H1 (cell line): ENCODE data around the gene ITGA11. TPM values are rescaled to one million over a fixed set of nuclear protein-coding genes. Genes with fewer than 3 reads are reported as not detected.
A peak's percentile ranks its signal among the peaks of the same experiment; 100 is the strongest.

ENCODE experiments used
- CTCF ChIA-PET: fragments of 300-600 bp; sonication (Branson Sonifier 250); formaldehyde crosslinking; loops from one replicate; lab custom pipeline; 2021; ENCODE audit not compliant: partially characterized antibody; lab: Charles Lee
- POLR2A ChIA-PET: fragments of 300-600 bp; sonication (Branson Sonifier 250); formaldehyde crosslinking; loops from one replicate; lab custom pipeline; 2021; ENCODE audit warnings: inconsistent platforms; ENCODE audit not compliant: partially characterized antibody; lab: Charles Lee
- DNase-seq, 2 experiments: peaks; one replicate each; pipeline versions ENCODE4 v3.0.0 to v3.0.0-alpha.2; 2010 to 2022; ENCODE audit warnings: low spot score in 2 of 2, low read depth in 1 of 2, mixed read lengths in 1 of 2
- FAIRE-seq: peaks from 2 replicates; lab custom pipeline; 2011; peaks lifted over from hg19 to GRCh38; lab: Jason Lieb, UNC
- H2AFZ ChIP-seq: 2 replicates; pipeline ENCODE4 v1.8.1; 2012; ENCODE audit warnings: low read length, inconsistent platforms
- H2AK5ac ChIP-seq: 2 replicates; pipeline ENCODE4 v1.6.1; 2013; ENCODE audit warnings: low read depth, low read length
- H2BK120ac ChIP-seq: replicated peaks from 2 replicates; pipeline ENCODE3; 2013; ENCODE audit warnings: low read depth, low read length, inconsistent platforms
- H2BK12ac ChIP-seq: 2 replicates; pipeline ENCODE4 v1.6.1; 2013; ENCODE audit warnings: low read depth, low read length
- H2BK15ac ChIP-seq: 2 replicates; pipeline ENCODE4 v1.6.1; 2013; ENCODE audit warnings: low read length
- H2BK20ac ChIP-seq: 2 replicates; pipeline ENCODE4 v1.6.1; 2013; ENCODE audit warnings: low read length
- H2BK5ac ChIP-seq: 2 replicates; pipeline ENCODE4 v1.6.1; 2013; ENCODE audit warnings: low read depth, low read length
- H3K14ac ChIP-seq: 2 replicates; pipeline ENCODE4 v1.6.1; 2013; ENCODE audit warnings: inconsistent platforms; ENCODE audit not compliant: insufficient read length
- H3K18ac ChIP-seq: 2 replicates; pipeline ENCODE4 v1.6.1; 2013; ENCODE audit warnings: low read length; ENCODE audit errors: extremely low read depth
- H3K23ac ChIP-seq: 2 replicates; pipeline ENCODE4 v1.6.1; 2013; ENCODE audit warnings: inconsistent platforms; ENCODE audit not compliant: insufficient read length
- H3K23me2 ChIP-seq: 2 replicates; pipeline ENCODE4 v1.6.1; 2013; ENCODE audit warnings: low read depth, low read length
- H3K27ac ChIP-seq: 2 replicates; pipeline ENCODE4 v1.6.1; 2011; ENCODE audit warnings: low read depth, low read length, inconsistent platforms
- H3K27me3 ChIP-seq, 4 experiments: replicated peaks in 1 of 4; 1 replicate in 1 of 4; 2 replicates in 3 of 4; pipeline versions ENCODE4 v1.6.1 to v1.8.1; 2011 to 2013; ENCODE audit warnings: low read length in 3 of 4, mild to moderate bottlenecking in 3 of 4, inconsistent platforms in 2 of 4, mixed read lengths in 2 of 4, moderate library complexity in 1 of 4; ENCODE audit not compliant: control insufficient read depth in 3 of 4, insufficient read depth in 3 of 4; ENCODE audit errors: extremely low read depth in 1 of 4
- H3K36me3 ChIP-seq, 4 experiments: 2 replicates each; pipeline versions ENCODE4 v1.6.1 to v1.8.1; 2011 to 2013; ENCODE audit warnings: mild to moderate bottlenecking in 4 of 4, low read length in 3 of 4, moderate library complexity in 2 of 4, control low read depth in 1 of 4, inconsistent platforms in 1 of 4; ENCODE audit not compliant: insufficient read depth in 4 of 4, control insufficient read depth in 2 of 4
- H3K4ac ChIP-seq: replicated peaks from 2 replicates; pipeline ENCODE3; 2013; ENCODE audit warnings: low read length, low read depth, mixed read lengths, inconsistent platforms; ENCODE audit not compliant: insufficient read length
- H3K4me1 ChIP-seq, 4 experiments: replicated peaks in 1 of 4; 1 replicate in 1 of 4; 2 replicates in 3 of 4; pipeline versions ENCODE4 v1.6.1 to v1.8.1; 2011 to 2013; ENCODE audit warnings: low read length in 3 of 4, inconsistent platforms in 2 of 4, mixed read lengths in 1 of 4; ENCODE audit not compliant: insufficient read depth in 4 of 4, control insufficient read depth in 3 of 4
- H3K4me2 ChIP-seq, 2 experiments: 2 replicates each; pipeline versions ENCODE4 v1.6.1 to v1.8.1; 2011 to 2013; ENCODE audit warnings: low read depth in 2 of 2, low read length in 2 of 2, control low read depth in 1 of 2, inconsistent platforms in 1 of 2, mild to moderate bottlenecking in 1 of 2; ENCODE audit not compliant: insufficient read depth in 1 of 2
- H3K4me3 ChIP-seq, 4 experiments: fragments of 200-600, 300-600 bp in 1 of 4; sonication (generic), shearing (Covaris generic), sonication (Bioruptor Twin) in 1 of 4; 2 replicates each; pipeline versions ENCODE4 v1.5.1 to v1.8.1; 2011 to 2016; ENCODE audit warnings: low read length in 4 of 4, low read depth in 3 of 4, control low read depth in 2 of 4, inconsistent platforms in 2 of 4, mild to moderate bottlenecking in 2 of 4, mixed read lengths in 1 of 4, moderate library complexity in 1 of 4; ENCODE audit not compliant: insufficient read depth in 2 of 4; ENCODE audit errors: extremely low read depth in 1 of 4
- H3K56ac ChIP-seq: replicated peaks from 2 replicates; pipeline ENCODE3; 2013; ENCODE audit warnings: low read depth, mild to moderate bottlenecking, mixed read lengths, low read length, inconsistent platforms; ENCODE audit not compliant: insufficient read length
- H3K79me1 ChIP-seq: 2 replicates; pipeline ENCODE4 v1.6.1; 2013; ENCODE audit warnings: low read depth, low read length, control low read depth
- H3K79me2 ChIP-seq, 2 experiments: 2 replicates each; pipeline versions ENCODE4 v1.6.1 to v1.8.1; 2012 to 2013; ENCODE audit warnings: low read length in 2 of 2, mild to moderate bottlenecking in 2 of 2, inconsistent platforms in 1 of 2; ENCODE audit not compliant: insufficient read depth in 2 of 2, control insufficient read depth in 1 of 2
- H3K9ac ChIP-seq, 4 experiments: replicated peaks in 1 of 4; 1 replicate in 1 of 4; 2 replicates in 3 of 4; pipeline versions ENCODE4 v1.6.1 to v1.8.1; 2011 to 2013; ENCODE audit warnings: low read depth in 3 of 4, low read length in 3 of 4, control low read depth in 2 of 4, mild to moderate bottlenecking in 2 of 4, moderate library complexity in 2 of 4, inconsistent platforms in 1 of 4; ENCODE audit errors: extremely low read depth in 1 of 4
- H3K9me3 ChIP-seq, 2 experiments: 2 replicates each; pipeline versions ENCODE4 v1.6.1 to v1.8.1; 2012 to 2013; ENCODE audit warnings: mild to moderate bottlenecking in 2 of 2, moderate library complexity in 2 of 2, control low read depth in 1 of 2, inconsistent platforms in 1 of 2, low read depth in 1 of 2, low read length in 1 of 2, mixed read lengths in 1 of 2; ENCODE audit not compliant: insufficient read depth in 2 of 2
- H4K20me1 ChIP-seq, 2 experiments: replicated peaks in 1 of 2; 2 replicates each; pipeline versions ENCODE3 to v1.8.1; 2011 to 2013; ENCODE audit warnings: inconsistent platforms in 2 of 2, low read length in 2 of 2, mild to moderate bottlenecking in 1 of 2; ENCODE audit not compliant: insufficient read depth in 2 of 2, control insufficient read depth in 1 of 2
- H4K5ac ChIP-seq: 2 replicates; pipeline ENCODE4 v1.6.1; 2013; ENCODE audit warnings: low read length, low read depth, mixed read lengths, inconsistent platforms; ENCODE audit not compliant: insufficient read length
- H4K8ac ChIP-seq: 2 replicates; pipeline ENCODE4 v1.8.0; 2013; ENCODE audit warnings: mild to moderate bottlenecking, moderate library complexity, low read length, inconsistent platforms; ENCODE audit not compliant: insufficient read depth; ENCODE audit errors: extremely low read depth
- H4K91ac ChIP-seq: replicated peaks from 2 replicates; pipeline ENCODE3; 2013; ENCODE audit warnings: low read length, mixed read lengths, inconsistent platforms; ENCODE audit not compliant: insufficient read length
- ASH2L ChIP-seq: fragments of 200-600, 300-600 bp; sonication (generic); IDR thresholded peaks from one replicate; pipeline ENCODE4 v1.7.1; 2017; ENCODE audit warnings: low read length
- BRCA1 ChIP-seq: IDR thresholded peaks from 2 replicates; pipeline ENCODE4 v1.6.1; 2012; ENCODE audit warnings: low read depth, low read length, improper control_type of control experiment
- CHD1 ChIP-seq: IDR thresholded peaks from 2 replicates; pipeline ENCODE4 v1.6.1; 2012; ENCODE audit warnings: low read depth, low read length, improper control_type of control experiment
- GTF2F1 ChIP-seq: IDR thresholded peaks from 2 replicates; pipeline ENCODE4 v1.6.1; 2012; ENCODE audit warnings: low read depth, low read length, improper control_type of control experiment, borderline replicate concordance
- NANOG ChIP-seq: IDR thresholded peaks from 2 replicates; pipeline ENCODE4 v1.6.1; 2011; ENCODE audit warnings: low read length, low read depth, mild to moderate bottlenecking, inconsistent platforms; ENCODE audit not compliant: insufficient read depth, poor library complexity, severe bottlenecking
- POLR2A ChIP-seq, 2 experiments: IDR thresholded peaks; 1 replicate in 1 of 2; 2 replicates in 1 of 2; pipeline ENCODE4 v1.6.1; 2011; ENCODE audit warnings: low read depth in 2 of 2, low read length in 2 of 2, mild to moderate bottlenecking in 2 of 2; ENCODE audit errors: control extremely low read depth in 1 of 2
- RAD21 ChIP-seq, 2 experiments: IDR thresholded peaks in 1 of 2; conservative IDR thresholded peaks in 1 of 2; 2 replicates each; pipeline ENCODE4 v1.6.1; 2011; ENCODE audit warnings: low read depth in 2 of 2, low read length in 2 of 2, improper control_type of control experiment in 1 of 2, inconsistent platforms in 1 of 2, mild to moderate bottlenecking in 1 of 2, moderate library complexity in 1 of 2
- RXRA ChIP-seq: IDR thresholded peaks from 2 replicates; pipeline ENCODE4 v1.6.1; 2011; ENCODE audit warnings: low read depth, mild to moderate bottlenecking, low read length, moderate library complexity; ENCODE audit not compliant: insufficient read depth
- SIN3A ChIP-seq, 2 experiments: IDR thresholded peaks in 1 of 2; conservative IDR thresholded peaks in 1 of 2; 2 replicates each; pipeline ENCODE4 v1.6.1; 2011 to 2012; ENCODE audit warnings: low read length in 2 of 2, improper control_type of control experiment in 1 of 2, low read depth in 1 of 2, mild to moderate bottlenecking in 1 of 2
- SP4 ChIP-seq: IDR thresholded peaks from 2 replicates; pipeline ENCODE4 v1.6.1; 2012; ENCODE audit warnings: low read length, inconsistent platforms
- WGBS, 2 experiments: shearing (Covaris generic) in 1 of 2; methylation state at CpG; one replicate each; pipeline versions ENCODE4 v1.1.6 to v1.1.7; 2013 to 2015; ENCODE audit warnings: low lambda C conversion rate in 2 of 2, mixed read lengths in 2 of 2, inconsistent platforms in 1 of 2, low coverage in 1 of 2, missing lambda C conversion rate in 1 of 2; ENCODE audit not compliant: insufficient replicate concordance in 2 of 2, insufficient coverage in 1 of 2, insufficient read length in 1 of 2; ENCODE audit errors: extremely low coverage in 1 of 2, missing lambda C conversion rate in 1 of 2; 5-methylcytosine and 5-hydroxymethylcytosine counted together
- polyA plus RNA-seq, 7 experiments: library from polyadenylated mRNA; depleted of rRNA in 3 of 7; stranded (reverse) in 5 of 7; unstranded in 2 of 7; fragments of >200 nt in 5 of 7; fragments of 200-250 nt in 2 of 7; gene quantifications; 1 replicate in 5 of 7; 2 replicates in 1 of 7; 4 replicates in 1 of 7; pipeline versions ENCODE4 v1.2.1 to v1.2.3, GENCODE V29; 2011 to 2013; ENCODE audit warnings: missing spikeins in 2 of 7, mixed read lengths in 2 of 7
- total RNA-seq: library from RNA; stranded (reverse); fragmentation: NEBNext Ultra II Directional; extraction: Animal tissue kit (Norgen Biotek cat#: 25700); gene quantifications from 2 replicates; pipeline ENCODE4 v1.2.1, GENCODE V29; 2021
- TF ChIP-seq, protein P1 (sequence below): IDR thresholded peaks from 2 replicates; pipeline ENCODE4 v1.6.1; 2011; ENCODE audit warnings: low read length, improper control_type of control experiment
- TF ChIP-seq, protein P2 (sequence below): IDR thresholded peaks from 2 replicates; pipeline ENCODE4 v1.6.1; 2011; ENCODE audit warnings: low read depth, mild to moderate bottlenecking, low read length; ENCODE audit not compliant: insufficient read depth

The ITGA11 gene
- total and polyA plus RNA-seq, 2 of the 8 experiments (the other 6 are each of a cell fraction or from before 2014, with no cell fraction given) = 0.05 to 0.06 TPM

DNA sequence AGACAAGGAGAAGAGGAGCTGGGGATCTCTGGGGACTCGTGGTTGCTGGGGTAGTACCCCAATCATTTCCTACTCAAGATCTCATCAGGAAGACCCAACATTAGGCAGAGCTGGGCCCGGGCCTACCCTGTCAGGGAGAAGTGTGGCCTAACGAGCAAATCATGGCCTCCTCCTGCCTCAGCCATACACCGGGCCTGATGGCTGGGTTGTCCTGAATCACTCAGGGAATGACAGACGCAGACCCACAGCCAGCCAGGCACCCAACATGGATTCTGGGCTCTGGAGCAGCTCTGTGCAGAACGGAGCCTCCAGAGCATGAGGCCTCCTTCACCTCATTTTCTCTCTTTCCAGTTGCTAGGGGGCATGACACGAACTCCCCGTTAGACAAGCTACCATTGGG lies 19.7 kb downstream of the ITGA11 start:
- Histone ChIP-seq H3K9me3 (no peaks in the 10 kb centered on the region), H3K23ac (no peak overlapping the region), H2AK5ac (no peak overlapping the region), H3K4me2 (no peak overlapping the region), H2BK5ac (no peak overlapping the region), H2BK120ac (no peak overlapping the region), H4K8ac (no peak overlapping the region), H3K14ac (no peak overlapping the region), H3K4ac (no peak overlapping the region), H3K18ac (no peak overlapping the region), H3K27ac (no peak overlapping the region), H4K20me1 (no peaks in the 10 kb centered on the region), H3K4me3 (no peak overlapping the region), H3K9ac (no peak overlapping the region), H2BK15ac (no peak overlapping the region), H2BK20ac (no peak overlapping the region), H3K4me1 (no peaks in the 10 kb centered on the region; a peak in 1 of 7 replicates), H3K56ac (no peak overlapping the region), H4K91ac (no peak overlapping the region), H3K23me2 (no peaks in the 10 kb centered on the region; the same call in 1 of the 2 replicates), H2BK12ac (no peak overlapping the region), H3K27me3 (no peaks in the 10 kb centered on the region), H4K5ac (no peak overlapping the region), H3K79me1 (no peaks in the 10 kb centered on the region), H3K36me3 (no peaks in the 10 kb centered on the region), H2AFZ (no peak overlapping the region), H3K79me2 (no peaks in the 10 kb centered on the region)
- 86% methylated on average over 8 of the region's 8 CpGs; no CpG with 5 or more reads in 1 of the 2 experiments for WGBS, 2 experiments
- ChIA-PET CTCF (interaction anchor here (0.9 to 2.2 kb wide), 4 partner anchors 12 to 159 kb away, joined by 3 to 8 read pairs (median 4); no protein-coding TSS in a partner anchor), POLR2A (interaction anchor here (0.8 kb wide), 1 partner anchor 19 kb away, joined by 3 read pairs; the partner anchor contains the start of gene ITGA11)
- FAIRE-seq (no peak), DNase-seq (peak in 1 of 2 experiments; percentile 24)
- TF ChIP-seq BRCA1 = no peak
- TF ChIP-seq CHD1 = no peak
- no peak for TF ChIP-seq SP4
- TF ChIP-seq SIN3A (conservative IDR thresholded peaks at IDR 0.05 in 1 of 2, IDR thresholded peaks at IDR 0.05 in 1 of 2; ENCODE audit: low read depth in 1 of 2, low read length in 2 of 2) = no peak
- no peak for TF ChIP-seq RAD21 (IDR thresholded peaks at IDR 0.05 in 1 of 2, conservative IDR thresholded peaks at IDR 0.05 in 1 of 2; ENCODE audit: low read depth in 2 of 2, low read length in 2 of 2)
- TF ChIP-seq, protein P1, sequence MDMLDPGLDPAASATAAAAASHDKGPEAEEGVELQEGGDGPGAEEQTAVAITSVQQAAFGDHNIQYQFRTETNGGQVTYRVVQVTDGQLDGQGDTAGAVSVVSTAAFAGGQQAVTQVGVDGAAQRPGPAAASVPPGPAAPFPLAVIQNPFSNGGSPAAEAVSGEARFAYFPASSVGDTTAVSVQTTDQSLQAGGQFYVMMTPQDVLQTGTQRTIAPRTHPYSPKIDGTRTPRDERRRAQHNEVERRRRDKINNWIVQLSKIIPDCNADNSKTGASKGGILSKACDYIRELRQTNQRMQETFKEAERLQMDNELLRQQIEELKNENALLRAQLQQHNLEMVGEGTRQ = no peak
- TF ChIP-seq NANOG = no peak
- TF ChIP-seq ASH2L = no peak
- TF ChIP-seq POLR2A (IDR thresholded peaks at IDR 0.05; ENCODE audit: control extremely low read depth in 1 of 2, low read depth in 2 of 2, low read length in 2 of 2) = no peak
- no peak for TF ChIP-seq GTF2F1
- TF ChIP-seq, protein P2, sequence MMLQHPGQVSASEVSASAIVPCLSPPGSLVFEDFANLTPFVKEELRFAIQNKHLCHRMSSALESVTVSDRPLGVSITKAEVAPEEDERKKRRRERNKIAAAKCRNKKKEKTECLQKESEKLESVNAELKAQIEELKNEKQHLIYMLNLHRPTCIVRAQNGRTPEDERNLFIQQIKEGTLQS = no peak
- no peak for TF ChIP-seq RXRA
